Measurements from ENCODE around the gene FKBP1B.

The FKBP1B gene

GRCh38 chr2:24075915-24076848 is 26.6 kb downstream of the FKBP1B start, which contains the start of gene SF3B6:
TSS of gene SF3B6 (minus strand) at chr2:24076326. CDS start at chr2:24076229, 97 bp downstream.
- Histone ChIP-seq H3K27me3 (ENCODE audit: low read length) (no peaks in the 10 kb centered on the region), H3K79me2 (ENCODE audit: insufficient read depth, low read length) (peaks cover 32% of the 10 kb centered on the region), H4K20me1 (ENCODE audit: low read depth, low read length) (no peaks in the 10 kb centered on the region), H3K27ac (ENCODE audit: low read depth, low read length) (peak within 1 kb of the TSS; percentile 25; the same call in 1 of the 2 replicates), H2AFZ (ENCODE audit: low read depth, low read length, severe bottlenecking) (peak within 1 kb of the TSS; percentile 64), H3K36me3 (ENCODE audit: low read length) (peaks cover 9% of the 10 kb centered on the region; the same call in 1 of the 2 replicates), H3K9me2 (replicated peaks; ENCODE audit: insufficient read depth, low read length) (no peaks in the 10 kb centered on the region), H3K9ac (ENCODE audit: low read length) (peak within 1 kb of the TSS; percentile 67), H3K4me2 (ENCODE audit: low read depth, low read length, poor library complexity, severe bottlenecking) (peak within 1 kb of the TSS; percentile 80), H3F3A (ENCODE audit: insufficient read depth) (peaks cover 5% of the 10 kb centered on the region; the same call in 1 of the 2 replicates), H3K9me3 (ENCODE audit: insufficient read depth, low read length) (no peaks in the 10 kb centered on the region), H3K4me3 (ENCODE audit: insufficient read depth, low read length, poor library complexity, severe bottlenecking) (peak within 1 kb of the TSS; percentile 76)
- TF ChIP-seq, protein P1, sequence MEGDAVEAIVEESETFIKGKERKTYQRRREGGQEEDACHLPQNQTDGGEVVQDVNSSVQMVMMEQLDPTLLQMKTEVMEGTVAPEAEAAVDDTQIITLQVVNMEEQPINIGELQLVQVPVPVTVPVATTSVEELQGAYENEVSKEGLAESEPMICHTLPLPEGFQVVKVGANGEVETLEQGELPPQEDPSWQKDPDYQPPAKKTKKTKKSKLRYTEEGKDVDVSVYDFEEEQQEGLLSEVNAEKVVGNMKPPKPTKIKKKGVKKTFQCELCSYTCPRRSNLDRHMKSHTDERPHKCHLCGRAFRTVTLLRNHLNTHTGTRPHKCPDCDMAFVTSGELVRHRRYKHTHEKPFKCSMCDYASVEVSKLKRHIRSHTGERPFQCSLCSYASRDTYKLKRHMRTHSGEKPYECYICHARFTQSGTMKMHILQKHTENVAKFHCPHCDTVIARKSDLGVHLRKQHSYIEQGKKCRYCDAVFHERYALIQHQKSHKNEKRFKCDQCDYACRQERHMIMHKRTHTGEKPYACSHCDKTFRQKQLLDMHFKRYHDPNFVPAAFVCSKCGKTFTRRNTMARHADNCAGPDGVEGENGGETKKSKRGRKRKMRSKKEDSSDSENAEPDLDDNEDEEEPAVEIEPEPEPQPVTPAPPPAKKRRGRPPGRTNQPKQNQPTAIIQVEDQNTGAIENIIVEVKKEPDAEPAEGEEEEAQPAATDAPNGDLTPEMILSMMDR (IDR thresholded peaks at IDR 0.05; ENCODE audit: insufficient read depth, low read length, poor library complexity, severe bottlenecking) = no peak
- TF ChIP-seq EZH2phosphoT487 (conservative IDR thresholded peaks at IDR 0.05; ENCODE audit: low read length) = no peak

DNA sequence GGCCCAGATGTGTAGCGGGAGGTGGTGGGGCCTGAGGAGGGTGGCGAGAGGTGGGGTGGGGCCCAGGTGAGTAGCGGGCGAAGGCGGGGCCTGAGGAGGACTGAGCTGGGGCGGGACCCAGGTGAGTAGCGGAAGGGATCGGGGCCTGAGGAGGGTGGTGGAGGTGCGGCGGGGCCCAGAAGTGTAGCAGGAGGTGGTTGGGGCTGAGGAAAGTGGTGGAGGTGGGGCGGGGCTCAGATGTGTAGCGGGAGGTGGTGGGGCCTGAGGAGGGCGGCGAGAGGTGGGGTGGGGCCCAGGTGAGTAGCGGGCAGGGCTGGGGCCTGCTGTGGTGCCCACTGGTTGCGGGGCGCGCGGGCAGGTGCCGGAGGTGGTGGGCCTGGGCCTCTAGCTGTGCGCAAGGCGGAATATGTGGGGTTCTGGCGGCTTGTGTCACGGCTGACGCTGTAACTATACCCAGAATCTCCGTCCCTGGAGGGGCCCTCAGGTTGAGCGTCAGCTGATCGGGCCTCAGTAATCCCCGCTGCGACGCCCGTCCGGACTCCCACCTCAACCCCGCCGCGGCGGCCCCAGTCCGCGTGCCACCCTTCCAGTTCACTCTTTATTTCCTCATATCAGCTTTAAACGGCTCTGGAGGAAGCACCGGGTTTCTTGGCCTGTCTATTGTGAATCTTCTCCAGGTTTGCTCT is 27.5 kb downstream of the FKBP1B start:
- peak overlapping the region; percentile 73 for H3K4me2 ChIP-seq (ENCODE audit: low read depth, low read length, poor library complexity, severe bottlenecking)
- H3K27ac ChIP-seq (ENCODE audit: low read depth, low read length) = no peak overlapping the region
- H3F3A ChIP-seq (ENCODE audit: insufficient read depth) = peaks cover 5% of the 10 kb centered on the region; the same call in 1 of the 2 replicates
- H3K9ac ChIP-seq (ENCODE audit: low read length) = peak overlapping the region; percentile 67
- peaks cover 9% of the 10 kb centered on the region; the same call in 1 of the 2 replicates for H3K36me3 ChIP-seq (ENCODE audit: low read length)
- peak overlapping the region; percentile 76 for H3K4me3 ChIP-seq (ENCODE audit: insufficient read depth, low read length, poor library complexity, severe bottlenecking)
- H2AFZ ChIP-seq (ENCODE audit: low read depth, low read length, severe bottlenecking) = peak overlapping the region; percentile 53
- H3K9me3 ChIP-seq (ENCODE audit: insufficient read depth, low read length) = no peaks in the 10 kb centered on the region
- H3K79me2 ChIP-seq (ENCODE audit: insufficient read depth, low read length) = peaks cover 30% of the 10 kb centered on the region
- H4K20me1 ChIP-seq (ENCODE audit: low read depth, low read length) = no peaks in the 10 kb centered on the region
- TF ChIP-seq EZH2phosphoT487 (conservative IDR thresholded peaks at IDR 0.05; ENCODE audit: low read length) = no peak
- TF ChIP-seq, protein P1 (IDR thresholded peaks at IDR 0.05; ENCODE audit: insufficient read depth, low read length, poor library complexity, severe bottlenecking) = no peak
- H3K9me2 ChIP-seq (replicated peaks; ENCODE audit: insufficient read depth, low read length) = no peaks in the 10 kb centered on the region
- no peaks in the 10 kb centered on the region for H3K27me3 ChIP-seq (ENCODE audit: low read length)

- TF ChIP-seq, protein P1 (IDR thresholded peaks at IDR 0.05; ENCODE audit: insufficient read depth, low read length, poor library complexity, severe bottlenecking) = no peak
- TF ChIP-seq EZH2phosphoT487 (conservative IDR thresholded peaks at IDR 0.05; ENCODE audit: low read length) = no peak
- Histone ChIP-seq H3K27me3 (ENCODE audit: low read length) (no peaks in the 10 kb centered on the region), H3K36me3 (ENCODE audit: low read length) (peaks cover 9% of the 10 kb centered on the region; the same call in 1 of the 2 replicates), H4K20me1 (ENCODE audit: low read depth, low read length) (no peaks in the 10 kb centered on the region), H3K79me2 (ENCODE audit: insufficient read depth, low read length) (peaks cover 27% of the 10 kb centered on the region), H3K4me3 (ENCODE audit: insufficient read depth, low read length, poor library complexity, severe bottlenecking) (peak overlapping the region; percentile 76), H3F3A (ENCODE audit: insufficient read depth) (peaks cover 5% of the 10 kb centered on the region; the same call in 1 of the 2 replicates), H3K9ac (ENCODE audit: low read length) (peak overlapping the region; percentile 67), H3K27ac (ENCODE audit: low read depth, low read length) (no peak overlapping the region), H2AFZ (ENCODE audit: low read depth, low read length, severe bottlenecking) (peak overlapping the region; percentile 53), H3K4me2 (ENCODE audit: low read depth, low read length, poor library complexity, severe bottlenecking) (peak overlapping the region; percentile 73), H3K9me3 (ENCODE audit: insufficient read depth, low read length) (no peaks in the 10 kb centered on the region), H3K9me2 (replicated peaks; ENCODE audit: insufficient read depth, low read length) (no peaks in the 10 kb centered on the region)
These were observed 28.0 kb downstream of the FKBP1B start for GRCh38 chr2:24077535-24077877.
